Left forelimb (tissue), 1 donor: ENCODE data around the gene CNTNAP2.
"Not testable (repeated sequence)": the region's sequence is repeated elsewhere in the genome, so short reads cannot be mapped to it uniquely, and the experiment has no call there.

Experiments used
- DNase-seq: peaks from one replicate; pipeline ENCODE4 v3.0.0-alpha.2; 2018; ENCODE audit warnings: low spot score

Gene CNTNAP2

DNA sequence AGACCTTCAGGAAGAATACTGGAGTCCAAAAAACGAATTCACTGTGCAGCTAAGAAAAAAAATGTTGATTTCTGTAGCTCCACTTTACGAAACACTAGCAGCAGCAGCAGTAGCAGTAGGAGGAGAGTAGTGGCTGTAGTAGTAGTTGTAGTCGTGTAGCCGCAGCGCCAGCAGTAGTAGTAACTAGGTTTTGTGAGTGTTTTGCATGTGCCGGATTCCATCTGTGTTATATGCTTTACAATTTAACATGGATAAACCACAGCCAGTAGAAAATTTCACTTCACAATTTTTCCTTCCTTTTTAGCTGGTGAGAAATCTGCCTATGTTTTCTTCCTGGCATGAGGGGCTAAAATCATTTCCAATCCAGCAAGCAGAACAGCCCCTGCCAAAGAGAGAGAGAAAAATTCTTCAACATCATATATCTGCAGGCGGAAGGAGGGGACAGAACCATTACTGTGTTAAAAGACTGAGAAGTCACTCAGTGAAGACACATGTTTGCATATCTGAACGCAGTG is 2325.6 kb downstream of the CNTNAP2 start:
- DNase-seq = no peak

DNA sequence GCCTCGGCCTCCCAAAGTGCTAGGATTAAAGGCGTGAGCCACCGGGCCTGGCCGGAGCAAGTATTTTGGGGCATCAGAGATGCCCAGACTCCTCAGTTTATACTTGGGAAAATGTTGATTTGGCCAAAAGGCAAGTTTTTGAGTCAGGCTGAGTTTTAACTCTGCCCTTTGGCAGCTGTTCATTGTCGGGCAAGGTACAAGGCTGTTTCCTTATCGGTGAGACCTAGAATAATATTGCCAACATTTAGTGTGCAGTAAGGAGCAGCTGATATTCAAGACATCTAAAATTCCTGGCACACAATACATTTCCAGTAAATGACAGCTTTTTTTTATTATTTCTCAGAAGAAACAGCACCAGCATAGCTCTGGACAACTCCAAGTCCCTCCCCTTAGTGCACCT is 2326.3 kb downstream of the CNTNAP2 start:
- DNase-seq = no peak

DNA sequence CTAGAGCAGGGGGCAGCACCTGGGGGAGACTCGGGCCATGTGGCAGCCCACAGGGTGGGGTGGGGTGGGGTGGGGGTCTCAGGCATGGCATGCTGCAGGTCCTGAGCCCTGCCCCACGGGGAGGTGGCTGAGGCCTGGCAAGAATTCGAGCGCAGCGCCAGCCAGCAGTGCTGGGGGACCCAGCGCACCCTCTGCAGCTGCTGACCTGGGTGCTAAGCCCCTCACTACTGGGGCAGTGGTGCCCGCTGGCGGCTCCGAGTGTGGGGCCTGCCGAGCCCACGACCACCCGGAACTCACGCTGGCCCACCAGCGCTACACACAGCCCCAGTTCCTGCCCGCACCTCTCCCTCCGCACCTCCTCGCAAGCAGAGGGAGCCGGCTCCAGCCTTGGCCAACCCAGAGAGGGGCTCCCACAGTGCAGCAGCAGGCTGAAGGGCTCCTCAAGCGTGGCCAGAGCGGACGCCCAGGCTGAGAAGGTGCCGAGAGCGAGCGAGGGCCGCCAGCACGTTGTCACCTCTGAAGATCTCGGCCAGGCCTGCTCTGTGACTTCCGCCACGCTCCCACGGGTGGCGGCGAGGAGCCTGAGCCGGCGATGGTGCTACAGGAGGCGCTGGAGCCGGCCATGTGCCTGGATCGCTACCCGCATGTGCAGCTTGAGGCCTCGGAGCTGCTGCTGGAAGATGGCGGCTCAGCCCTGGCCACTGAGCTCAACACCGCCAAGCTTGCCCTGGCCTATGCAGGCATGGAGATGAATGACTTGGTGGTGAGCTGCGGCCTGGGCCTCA is 2328.9 kb downstream of the CNTNAP2 start:
- DNase-seq = no peak

GRCh38 chr7:148447221-148447849 is 2330.7 kb downstream of the CNTNAP2 start:
- DNase-seq = no peak

DNA sequence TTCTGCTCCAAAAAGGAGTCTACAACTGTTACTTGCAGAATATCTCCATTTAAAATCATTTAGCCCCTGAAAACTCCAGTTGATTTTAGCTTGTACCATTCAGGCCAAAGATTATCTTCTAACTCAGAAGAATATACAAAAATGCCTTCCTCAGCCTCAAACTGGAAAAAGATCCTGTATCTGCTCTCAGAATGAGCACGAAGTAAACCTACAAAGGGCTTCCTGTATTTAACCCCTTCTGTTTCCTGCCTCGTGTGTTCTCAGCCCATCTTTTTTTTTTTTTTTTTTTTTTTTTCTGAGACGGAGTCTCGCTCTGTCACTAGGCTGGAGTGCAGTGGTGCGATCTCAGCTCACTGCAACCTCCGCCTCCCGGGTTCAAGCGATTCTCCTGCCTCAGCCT is 2334.9 kb downstream of the CNTNAP2 start:
- not testable (repeated sequence) for DNase-seq

DNA sequence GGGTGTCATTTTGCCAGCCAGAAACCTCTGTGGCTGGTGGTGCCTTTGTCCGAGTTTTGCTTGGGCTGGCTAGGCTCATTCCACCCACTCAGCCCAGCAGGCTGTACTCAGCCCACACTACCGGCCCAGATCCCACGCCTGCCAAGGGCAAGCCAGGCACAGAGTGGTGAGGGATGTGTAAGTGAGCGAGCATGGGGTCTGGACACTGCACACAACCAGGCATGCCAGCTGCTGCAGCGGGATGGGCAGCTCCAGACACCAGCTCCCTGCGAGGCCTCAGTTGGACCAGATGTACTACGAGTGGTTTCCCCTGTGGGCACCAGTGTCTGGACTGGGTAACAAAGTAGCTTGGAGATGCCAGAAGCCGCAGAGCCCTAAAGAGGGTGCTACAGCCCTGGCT is 2339.8 kb downstream of the CNTNAP2 start:
- DNase-seq = no peak

DNA sequence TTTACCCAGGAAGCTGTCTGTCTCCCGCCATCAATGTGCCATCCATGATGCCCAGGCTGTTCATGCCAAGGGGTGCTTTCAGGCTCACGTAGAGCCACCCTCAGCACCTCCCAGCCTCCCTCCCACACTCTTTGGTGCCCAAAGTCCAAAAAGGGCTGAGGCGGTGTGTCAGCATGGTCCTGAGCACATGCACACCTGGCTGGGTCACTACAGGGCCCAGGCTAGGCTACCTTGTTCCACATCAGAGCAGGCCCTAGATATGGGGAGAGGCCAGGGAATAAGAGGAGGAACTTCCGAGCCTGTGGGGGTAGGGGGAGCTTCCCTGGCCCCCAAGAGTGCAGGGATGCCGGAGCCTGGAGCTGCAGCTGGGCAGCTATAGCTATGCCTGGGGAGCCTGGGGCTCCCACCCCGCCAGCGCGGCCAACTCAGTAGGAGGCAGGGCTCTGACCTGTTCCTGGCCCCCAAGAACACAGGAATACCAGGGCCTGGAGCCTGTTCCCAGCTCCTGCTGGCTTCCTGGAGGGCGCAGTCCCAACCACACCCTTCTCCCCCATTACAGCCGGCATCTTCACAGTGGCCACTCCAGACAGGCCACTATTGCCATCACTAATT is 2340.8 kb downstream of the CNTNAP2 start:
- no peak for DNase-seq

DNA sequence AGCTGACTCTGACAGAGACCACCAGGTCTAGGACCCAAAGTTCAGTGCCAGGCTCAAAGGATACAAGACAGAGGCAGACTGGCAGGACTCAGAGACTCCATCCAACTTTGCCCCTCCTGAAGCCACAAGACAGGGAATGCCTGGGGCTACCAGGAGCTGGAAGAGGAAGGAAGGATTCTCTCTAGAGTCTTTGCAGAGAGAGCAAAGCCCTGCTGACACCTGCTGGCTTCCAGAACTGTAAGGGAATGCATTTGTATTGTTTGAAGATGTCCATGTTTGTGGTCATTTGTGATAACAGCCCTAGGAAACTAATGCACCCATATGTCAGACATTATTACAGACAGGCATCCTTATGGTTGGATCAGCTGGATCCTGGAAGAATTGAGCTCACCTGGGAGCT is 2341.7 kb downstream of the CNTNAP2 start:
- no peak for DNase-seq

- DNase-seq = no peak
Observed at GRCh38 chr7:148461392-148462179, 2345.0 kb downstream of the CNTNAP2 start.

- not testable (repeated sequence) for DNase-seq
Observed at GRCh38 chr7:148462774-148463173, 2346.2 kb downstream of the CNTNAP2 start.

GRCh38 chr7:148463210-148463609 is 2346.6 kb downstream of the CNTNAP2 start:
- no peak for DNase-seq

DNA sequence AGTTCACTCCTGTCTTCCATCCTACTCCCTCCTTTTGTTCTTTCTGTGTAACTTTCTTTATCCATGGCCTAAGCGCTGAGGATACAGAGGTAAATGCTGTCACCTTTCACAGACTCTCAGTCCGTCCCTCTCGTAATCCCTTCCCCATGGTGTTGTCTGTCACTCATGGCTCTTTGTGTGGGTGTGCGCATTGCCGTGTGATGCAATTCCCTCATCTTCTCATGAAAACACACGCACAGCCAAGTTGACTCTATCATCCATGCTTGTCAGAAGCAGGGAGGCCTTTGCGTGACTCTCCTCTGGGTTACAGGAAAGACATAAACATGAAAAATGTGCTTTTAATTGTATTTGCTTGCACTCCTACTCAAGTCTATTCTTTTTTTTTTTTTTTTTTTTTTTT is 2348.3 kb downstream of the CNTNAP2 start:
- DNase-seq = no peak

DNA sequence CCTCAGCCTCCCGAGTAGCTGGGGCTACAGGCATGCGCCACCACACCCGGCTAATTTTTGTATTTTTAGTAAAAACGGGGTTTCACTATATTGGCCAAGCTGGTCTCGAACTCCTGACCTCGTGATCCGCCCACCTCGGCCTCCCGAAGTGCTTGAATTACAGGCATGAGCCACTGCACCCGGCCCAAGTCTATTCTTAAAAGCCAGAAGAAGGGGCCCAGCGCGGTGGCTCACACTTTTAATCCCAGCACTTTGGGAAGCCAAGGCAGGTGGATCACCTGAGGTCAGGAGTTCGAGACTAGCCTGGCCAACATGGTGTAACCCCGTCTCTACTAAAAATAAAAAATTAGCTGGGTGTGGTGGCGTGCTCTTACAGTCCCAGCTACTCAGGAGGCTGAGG is 2348.8 kb downstream of the CNTNAP2 start:
- not testable (repeated sequence) for DNase-seq

- DNase-seq = no peak
Observed at GRCh38 chr7:148466120-148466519, 2349.5 kb downstream of the CNTNAP2 start.

DNA sequence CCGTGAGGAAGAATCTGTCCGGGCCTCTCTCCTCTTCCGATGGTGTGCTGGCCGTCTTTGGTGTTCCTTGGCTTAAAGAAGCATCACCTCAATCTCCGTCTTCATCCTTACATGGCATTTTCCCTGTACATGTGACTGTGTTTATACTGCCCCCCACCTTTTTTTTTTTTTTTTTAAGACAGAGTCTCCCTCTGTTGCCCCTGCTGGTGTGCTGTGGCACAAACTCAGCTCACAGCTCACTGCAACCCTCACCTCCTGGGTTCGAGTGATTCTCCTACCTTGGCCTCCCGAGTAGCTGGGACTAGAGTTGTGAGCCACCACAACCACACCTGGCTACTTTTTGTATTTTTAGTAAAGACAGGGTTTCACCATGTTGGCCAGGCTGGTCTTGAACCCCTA is 2352.1 kb downstream of the CNTNAP2 start:
- no peak for DNase-seq
